HG02642 (cell line): Measurements from ENCODE around the gene REM2.
"Not testable (repeated sequence)": the region's sequence is repeated elsewhere in the genome, so short reads cannot be mapped to it uniquely, and the experiment has no call there.

Experiments
- ATAC-seq: cut with Tn5 transposase; IDR thresholded peaks from one replicate; pipeline ENCODE4 v1.9.1; 2021; ENCODE audit warnings: mild to moderate bottlenecking; ENCODE audit not compliant: unreplicated experiment, poor library complexity

The REM2 gene

GRCh38 chr14:22848351-22849164, 34.5 kb upstream of the REM2 start:
- ATAC-seq = no peak

GRCh38 chr14:22849212-22849819, 33.7 kb upstream of the REM2 start:
- ATAC-seq = no peak

DNA sequence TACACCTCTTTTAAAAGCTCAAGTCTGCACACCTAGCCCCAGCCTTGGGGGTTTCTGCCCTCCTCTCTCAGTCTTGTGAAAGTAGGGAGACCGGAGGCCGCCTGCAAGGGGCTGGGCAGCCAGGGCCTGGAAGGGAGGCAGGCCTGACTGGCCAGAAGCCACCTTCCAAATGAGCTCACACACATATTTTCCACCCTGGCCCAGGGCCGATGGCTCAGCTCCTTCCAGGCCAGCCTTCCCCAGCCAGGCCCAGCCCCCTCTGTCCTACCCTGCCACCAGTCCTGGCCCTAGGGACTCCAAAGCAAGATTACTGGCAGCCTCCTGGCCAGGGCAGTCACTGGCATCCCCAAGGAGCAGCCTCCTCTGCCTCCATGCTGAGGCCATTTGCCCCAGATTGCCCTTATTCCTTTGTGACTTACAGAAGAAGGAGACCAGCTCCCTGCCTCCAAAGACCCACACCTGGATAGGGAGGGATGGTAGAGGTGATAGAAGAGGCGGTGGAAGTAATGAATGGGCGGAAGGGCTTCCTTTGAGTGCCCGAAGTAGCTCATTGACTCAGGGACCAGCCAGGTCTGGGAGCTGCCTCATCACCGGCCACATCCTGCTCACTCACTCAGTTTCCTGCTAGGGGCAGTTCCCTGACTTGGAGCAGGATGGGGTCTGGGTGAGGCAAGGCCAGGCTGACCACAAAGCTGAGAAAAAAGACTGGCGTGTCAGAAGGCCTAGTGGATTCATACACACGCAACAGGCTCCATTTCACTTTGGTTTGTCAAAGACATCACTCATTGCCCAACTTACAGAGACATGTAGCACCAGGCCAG, 31.9 kb upstream of the REM2 start:
- no peak for ATAC-seq

DNA sequence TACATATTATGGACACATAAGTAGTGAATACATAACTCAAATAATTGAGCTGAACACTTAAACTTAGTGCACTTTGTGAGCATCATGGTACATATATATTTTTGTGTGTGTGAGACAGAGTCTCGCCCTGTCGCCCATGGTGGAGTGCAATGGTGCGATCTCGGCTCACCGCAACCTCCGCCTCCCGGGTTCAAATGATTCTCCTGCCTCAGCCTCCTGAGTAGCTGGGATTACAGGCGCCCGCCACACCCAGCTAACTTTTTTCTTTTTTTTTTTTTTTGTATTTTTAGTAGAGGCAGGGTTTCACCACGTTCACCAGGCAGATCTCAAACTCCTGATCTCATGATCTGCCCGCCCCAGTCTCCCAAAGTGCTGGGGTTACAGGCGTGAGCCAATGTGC, 30.8 kb upstream of the REM2 start:
- ATAC-seq = not testable (repeated sequence)

DNA sequence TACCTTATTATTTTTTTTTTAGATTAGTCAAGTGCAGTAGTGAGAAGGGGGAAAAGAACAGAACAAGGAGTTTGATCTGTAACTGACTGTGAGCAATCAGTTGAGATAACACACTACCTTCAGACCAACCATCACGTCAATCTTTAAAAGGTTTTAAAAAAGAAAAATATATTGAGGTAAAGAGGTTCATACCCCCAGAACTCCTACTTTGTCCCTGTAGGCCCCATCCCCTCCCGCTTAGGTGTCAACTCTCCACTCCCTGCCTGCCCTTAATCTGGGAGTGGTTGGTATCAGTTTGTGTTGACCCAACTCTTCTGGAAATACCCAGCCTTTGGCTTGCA, 30.5 kb upstream of the REM2 start:
- no peak for ATAC-seq

DNA sequence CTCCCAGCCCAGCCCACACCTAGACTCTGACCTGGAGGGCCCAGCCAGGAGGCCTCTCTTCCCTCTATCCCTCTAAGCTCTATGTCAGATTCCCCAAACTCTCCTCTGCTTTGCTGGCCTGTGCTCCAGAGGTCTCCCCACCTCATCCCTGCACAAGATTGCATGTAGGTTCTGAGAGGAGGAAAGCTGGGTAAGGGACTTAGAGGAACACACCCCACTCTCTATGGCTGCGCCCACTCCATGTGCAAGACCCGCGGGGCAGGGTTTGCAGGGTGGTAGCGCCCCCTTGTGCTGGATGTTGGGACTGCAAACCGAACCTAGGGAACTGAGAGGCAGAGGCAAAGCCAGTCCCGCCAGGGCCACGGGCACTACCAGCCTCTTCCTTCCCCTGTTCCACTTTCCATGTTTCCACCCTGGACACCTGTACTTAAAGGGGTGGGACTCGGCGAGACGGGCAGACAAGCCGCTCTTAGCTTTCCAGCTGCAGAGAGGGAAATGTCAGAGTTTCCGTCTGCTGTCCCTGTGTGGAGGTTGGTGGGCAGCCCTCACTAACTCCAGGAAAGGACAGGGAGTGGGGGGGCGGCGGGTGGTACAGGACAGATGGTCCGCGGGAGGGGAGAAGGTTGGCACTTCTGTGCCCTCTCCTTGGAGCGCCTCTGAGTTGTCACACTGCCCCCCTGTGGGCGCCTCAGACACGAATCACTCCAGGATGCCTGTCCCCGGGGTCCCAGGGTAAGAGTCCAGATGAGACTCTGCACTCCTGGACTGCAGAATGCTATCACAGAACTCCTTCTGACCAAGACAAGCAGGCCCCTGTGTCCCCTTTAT, 29.9 kb upstream of the REM2 start:
- ATAC-seq = peak; percentile 73

GRCh38 chr14:22854296-22854695, 28.7 kb upstream of the REM2 start:
- not testable (repeated sequence) for ATAC-seq

DNA sequence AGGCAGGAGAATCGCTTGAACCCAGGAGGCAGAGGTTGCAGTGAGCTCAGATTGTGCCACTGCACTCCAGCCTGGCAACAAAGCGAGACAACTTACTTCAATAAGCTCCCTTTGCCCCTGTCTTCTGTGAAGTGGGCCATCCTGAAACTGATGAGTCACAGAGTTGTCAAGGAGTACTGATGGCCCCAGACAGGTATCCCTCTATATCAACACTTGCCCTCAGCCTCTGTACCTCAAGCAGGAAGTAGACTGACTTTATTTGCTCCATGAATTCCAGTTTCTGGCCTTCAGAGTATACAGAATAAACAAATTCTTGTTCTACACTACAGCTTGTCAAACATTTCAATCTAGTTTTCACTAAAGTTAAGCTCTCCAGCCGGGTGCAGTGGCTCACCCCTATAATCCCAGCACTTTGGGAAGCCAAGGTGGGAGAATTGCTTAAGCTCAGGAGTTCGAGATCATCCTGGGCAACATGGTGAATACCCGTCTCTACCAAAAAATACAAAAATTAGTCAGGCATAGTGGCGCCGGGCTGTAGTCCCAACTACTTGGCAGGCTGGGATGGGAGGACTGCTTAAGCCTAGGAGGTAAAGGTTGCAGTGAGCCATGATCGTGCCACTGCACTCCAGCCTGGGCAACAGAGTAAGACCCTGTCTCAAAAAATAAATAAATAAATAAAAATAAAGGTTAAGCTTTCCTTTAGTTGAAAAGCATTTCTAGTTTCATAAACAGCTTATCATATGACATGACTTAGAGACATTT, 27.9 kb upstream of the REM2 start:
- no peak for ATAC-seq

GRCh38 chr14:22856428-22856827, 26.6 kb upstream of the REM2 start:
- no peak for ATAC-seq

DNA sequence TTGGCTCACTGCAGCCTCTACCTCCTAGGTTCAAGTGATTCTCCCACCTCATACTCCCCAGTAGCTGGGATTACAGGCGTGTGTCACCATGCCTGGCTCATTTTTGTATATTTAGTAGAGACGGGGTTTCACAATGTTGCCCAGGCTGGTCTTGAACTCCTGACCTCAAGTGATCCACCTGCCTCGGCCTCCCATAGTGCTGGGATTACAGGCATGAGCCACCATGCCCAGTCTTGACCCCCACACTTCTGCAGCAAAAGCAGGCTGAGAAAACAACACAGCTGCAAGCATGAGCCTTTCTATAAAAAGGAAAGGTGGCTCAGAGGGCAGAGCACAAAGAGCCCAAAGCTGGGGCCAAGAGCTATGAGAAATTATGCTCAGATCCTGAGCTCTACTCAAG, 22.6 kb upstream of the REM2 start:
- not testable (repeated sequence) for ATAC-seq

DNA sequence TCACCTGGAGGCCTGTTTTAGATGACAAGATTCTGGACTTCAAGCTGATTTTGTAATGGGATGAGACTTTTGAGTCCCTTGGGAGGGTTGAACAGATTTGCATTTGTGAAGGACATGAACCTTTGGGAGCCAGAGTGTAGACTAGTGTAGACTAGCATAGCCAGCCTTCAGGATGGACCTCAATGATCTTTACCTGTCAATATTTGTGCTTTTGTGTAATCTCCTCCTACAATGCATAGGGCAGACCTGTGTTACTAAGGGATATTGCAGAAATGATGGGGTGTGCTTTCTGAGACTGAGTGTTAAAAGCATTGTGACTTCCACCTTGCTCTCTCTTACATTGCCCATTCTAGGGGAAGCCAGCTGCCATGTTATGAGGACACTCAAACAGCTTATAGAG, 21.4 kb upstream of the REM2 start:
- ATAC-seq = no peak

DNA sequence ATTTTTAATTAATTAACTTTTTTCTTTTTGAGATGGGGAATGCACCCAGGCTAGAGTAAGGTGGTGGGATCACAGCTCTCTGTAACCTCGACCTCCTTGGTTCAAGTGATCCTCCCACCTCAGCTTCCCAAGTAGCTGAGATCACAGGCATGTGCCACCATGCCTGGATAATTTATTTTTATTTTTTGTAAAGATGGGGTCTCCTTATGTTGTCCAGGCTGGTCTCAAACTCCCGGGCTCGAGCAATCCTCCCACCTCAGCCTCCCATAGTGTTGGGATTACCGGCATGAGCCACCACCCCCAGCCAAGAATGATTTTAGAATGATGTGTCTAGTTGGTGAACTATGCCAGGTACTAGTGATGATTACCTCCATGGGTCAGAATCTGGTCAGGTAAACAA, 18.0 kb upstream of the REM2 start:
- ATAC-seq = no peak

GRCh38 chr14:22865424-22866405, 17.3 kb upstream of the REM2 start:
- ATAC-seq = no peak

- ATAC-seq = no peak
These were observed 16.1 kb upstream of the REM2 start for GRCh38 chr14:22866874-22867273.

DNA sequence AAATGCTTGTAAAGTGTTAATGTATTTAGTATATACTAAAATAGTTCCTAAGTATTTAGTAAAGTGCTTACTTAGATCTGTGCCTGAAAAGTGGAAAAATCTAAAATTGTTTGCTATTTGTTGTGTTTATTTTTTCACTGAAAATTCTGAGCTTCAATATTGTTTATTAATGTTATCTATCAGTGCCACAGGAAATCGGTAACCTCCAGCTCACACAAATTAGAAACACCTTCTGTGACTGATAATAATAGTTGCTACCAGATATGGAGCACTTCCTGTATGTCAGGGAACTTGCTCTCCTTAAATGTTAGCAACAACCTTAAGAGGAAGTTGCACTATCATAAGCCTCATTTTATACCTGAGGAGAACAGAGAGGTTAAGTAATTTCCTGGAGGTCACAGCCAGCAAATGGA, 12.2 kb upstream of the REM2 start:
- peak; percentile 22 for ATAC-seq

DNA sequence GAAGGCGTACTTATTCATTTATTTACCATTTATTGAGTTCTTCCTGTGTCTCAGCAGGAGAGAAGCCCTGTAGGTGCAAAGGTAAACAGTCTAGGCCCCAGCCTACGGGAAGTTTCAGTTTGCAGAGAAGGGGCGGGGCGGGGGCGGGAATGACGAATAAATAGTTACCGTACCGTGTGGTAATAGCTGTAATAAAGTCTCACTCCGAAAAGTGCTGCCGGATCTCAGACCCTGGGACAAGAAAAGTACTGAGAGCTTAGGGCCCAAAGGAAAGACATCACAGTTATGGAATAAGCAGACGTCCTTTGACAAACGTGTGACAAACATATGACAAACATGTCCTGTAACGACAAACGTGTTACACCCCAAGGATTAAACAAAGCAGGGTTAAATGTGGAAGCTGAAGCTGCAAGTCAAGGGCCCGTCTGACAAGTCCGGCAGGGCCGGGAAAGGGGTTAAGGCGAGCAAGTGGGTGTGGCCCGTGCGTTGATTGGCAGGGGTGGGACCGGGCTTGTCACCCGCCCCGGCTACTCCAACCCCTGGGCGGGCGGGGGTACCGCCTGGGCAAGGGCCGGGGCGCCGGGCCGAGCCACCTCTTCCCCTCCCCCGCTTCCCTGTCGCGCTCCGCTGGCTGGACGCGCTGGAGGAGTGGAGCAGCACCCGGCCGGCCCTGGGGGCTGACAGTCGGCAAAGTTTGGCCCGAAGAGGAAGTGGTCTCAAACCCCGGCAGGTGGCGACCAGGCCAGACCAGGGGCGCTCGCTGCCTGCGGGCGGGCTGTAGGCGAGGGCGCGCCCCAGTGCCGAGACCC, 11.6 kb upstream of the REM2 start, which contains the start of gene LRP10:
Gene LRP10, plus strand, starts transcription at position 517 of the 809 bp plus-strand sequence. CDS start 564 bp downstream, outside the sequence.
- ATAC-seq = peak; percentile 87

DNA sequence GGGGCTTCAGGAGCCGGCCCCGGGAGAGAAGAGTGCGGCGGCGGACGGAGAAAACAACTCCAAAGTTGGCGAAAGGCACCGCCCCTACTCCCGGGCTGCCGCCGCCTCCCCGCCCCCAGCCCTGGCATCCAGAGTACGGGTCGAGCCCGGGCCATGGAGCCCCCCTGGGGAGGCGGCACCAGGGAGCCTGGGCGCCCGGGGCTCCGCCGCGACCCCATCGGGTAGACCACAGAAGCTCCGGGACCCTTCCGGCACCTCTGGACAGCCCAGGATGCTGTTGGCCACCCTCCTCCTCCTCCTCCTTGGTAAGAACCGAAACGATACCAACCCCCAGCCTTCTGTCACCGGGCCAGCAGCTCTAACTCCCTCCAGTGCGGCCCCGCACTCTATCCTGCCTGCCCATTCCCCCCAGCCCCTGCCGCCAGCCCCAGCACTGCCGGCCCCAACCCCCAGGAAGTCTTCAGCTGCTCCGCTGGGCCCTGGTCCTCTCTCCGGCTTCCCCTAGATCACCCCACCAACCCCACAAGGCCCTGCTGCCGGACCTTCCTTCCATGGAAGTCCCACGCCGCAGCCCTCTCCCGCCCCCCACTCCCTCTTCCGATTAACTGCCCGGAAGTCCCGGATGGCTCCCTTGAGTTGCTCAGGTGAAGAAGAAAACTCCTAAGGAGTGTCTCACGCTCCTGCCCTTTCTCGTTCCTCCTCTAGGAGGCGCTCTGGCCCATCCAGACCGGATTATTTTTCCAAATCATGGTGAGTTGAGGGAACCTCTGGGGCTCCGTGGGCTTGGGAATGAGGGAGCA, 10.8 kb upstream of the REM2 start:
- peak; percentile 26 for ATAC-seq
